ENCODE measurements around the gene CLN3.
"Not testable (repeated sequence)": the region's sequence is repeated elsewhere in the genome, so short reads cannot be mapped to it uniquely, and the experiment has no call there.

Gene CLN3

DNA sequence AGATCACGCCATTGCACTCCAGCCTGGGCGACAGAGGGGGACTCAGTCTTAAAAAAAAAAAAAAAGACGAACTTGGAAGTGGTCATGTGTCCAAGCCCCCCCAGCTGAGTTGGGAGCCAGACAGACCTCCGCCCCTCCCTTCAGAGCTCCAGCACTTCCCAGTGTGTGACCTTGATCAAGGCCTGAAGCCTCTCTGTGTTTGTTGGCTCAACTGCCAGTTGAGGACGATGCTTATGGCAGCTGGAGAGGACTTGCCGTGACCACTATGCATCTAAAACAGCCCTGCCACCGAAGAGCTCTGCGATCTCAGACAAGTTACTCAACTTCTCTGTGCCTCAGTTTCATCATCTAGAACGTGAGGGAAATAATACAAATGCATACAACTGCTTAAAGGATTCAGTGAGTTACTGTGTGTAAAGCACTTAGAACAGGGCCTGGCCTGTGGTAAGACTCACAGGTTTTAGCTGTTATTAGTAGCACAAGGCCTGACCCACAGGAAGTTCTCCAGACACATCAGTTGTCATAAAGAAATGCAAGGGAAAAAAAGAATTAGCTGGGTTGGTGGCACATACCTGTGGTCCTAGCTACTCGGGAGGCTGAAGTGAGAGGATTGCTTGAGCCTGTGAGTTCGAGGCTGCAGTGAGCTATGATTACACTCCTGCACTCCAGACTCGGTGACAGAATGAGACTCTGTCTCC, 21.8 kb upstream of the CLN3 start:
- DNase-seq = no peak

- DNase-seq = no peak
These were observed 20.2 kb upstream of the CLN3 start for GRCh38 chr16:28511801-28512789.

DNA sequence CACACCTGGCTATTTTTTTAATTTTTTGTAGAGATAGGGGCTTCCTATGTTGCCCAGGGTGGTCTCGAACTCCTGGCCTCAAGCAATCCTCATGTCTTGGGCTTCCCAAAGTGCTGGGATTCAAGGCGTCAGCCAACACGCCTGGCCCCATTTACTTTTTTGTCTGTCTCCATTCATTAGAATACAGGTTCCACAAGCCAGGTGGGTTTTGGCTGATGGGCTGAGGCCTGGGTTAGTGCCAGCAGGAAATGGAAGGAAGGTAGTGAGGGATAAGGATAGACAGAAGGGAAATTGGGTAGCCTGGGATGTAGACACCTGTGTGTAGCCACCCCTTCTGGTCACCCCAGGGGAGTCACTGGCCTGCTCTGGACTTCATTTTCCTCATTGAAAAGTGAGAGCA, 19.2 kb upstream of the CLN3 start:
- no peak for DNase-seq

DNA sequence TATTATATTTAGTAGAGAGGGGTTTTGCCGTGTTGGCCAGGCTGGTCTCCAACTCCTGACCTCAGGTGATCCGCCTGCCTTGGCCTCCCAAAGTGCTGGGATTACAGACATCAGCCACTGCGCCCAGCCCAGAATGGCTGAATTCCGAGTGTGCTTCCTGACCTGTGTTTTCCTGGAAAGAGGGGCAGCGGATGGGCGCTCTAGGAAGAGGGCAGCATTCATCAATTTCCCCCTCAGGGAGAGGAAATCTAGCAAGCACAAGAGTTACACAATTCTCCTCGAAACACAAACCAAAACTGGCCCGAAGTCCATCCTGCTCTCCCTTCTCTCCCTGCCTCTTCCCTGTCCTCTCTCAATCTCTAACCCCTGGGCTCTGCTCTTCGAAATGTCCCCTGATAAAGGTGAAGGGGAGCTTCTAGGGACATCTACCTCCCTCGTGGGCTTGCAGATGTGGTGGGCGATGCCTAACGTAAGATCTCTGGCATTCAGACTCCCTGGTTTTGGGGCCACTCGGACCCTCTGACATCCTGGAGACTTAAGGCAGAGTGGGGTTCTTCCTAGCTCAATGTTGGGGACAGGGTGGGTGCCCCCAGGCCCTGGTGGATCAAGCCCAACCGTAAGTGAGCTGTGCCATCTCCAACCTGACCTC, 13.7 kb upstream of the CLN3 start:
- DNase-seq = no peak

GRCh38 chr16:28504707-28505404, 13.0 kb upstream of the CLN3 start:
- DNase-seq = no peak

- no peak for DNase-seq
These were observed 11.8 kb upstream of the CLN3 start for GRCh38 chr16:28503470-28504259.

GRCh38 chr16:28502290-28502689, 10.4 kb upstream of the CLN3 start:
- no peak for DNase-seq

DNA sequence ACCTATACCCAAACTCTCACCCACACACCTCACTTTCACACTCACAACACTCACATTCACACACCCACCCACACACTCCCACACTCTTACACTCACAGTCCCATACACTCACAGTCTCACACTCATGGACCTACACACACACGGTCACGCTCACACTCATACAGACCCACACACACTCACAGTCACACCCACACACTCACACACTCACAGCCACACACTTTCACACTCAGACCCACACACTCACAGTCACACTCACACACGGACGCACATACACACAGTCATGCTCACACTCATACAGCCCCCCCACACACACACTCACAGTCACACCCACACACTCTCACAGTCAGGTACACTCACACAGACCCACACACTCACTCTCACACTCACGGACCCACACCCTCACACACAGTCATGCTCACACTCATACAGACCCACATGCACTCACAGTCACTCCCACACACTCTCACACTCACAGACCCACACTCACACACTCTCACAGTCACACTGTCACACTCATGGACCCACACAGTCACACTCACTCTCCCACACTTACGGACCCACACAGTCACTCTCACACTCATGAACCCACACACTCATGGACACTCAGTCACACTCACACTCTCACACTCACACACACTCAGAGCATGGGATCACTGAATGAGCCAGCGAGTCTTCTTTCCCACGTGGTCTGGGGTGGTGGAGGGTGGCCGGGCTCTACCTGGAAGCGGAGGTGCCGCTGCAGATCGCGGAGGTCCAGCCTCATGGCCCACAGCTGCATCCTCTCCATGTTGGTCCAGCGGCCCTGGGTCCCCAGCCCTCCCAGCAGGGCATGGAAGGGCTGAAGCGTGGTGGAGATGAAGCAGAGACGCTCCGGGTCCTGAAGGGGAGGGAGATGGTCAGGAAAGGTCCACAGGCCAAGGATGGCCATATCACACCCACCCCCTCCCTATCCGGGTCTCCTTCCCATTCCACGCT, 9.7 kb upstream of the CLN3 start:
- no peak for DNase-seq

- not testable (repeated sequence) for DNase-seq
These were observed 8.8 kb upstream of the CLN3 start for GRCh38 chr16:28500476-28501180.

GRCh38 chr16:28499854-28500253, 8.0 kb upstream of the CLN3 start:
- DNase-seq = no peak

- DNase-seq = no peak
These were observed 7.0 kb upstream of the CLN3 start for GRCh38 chr16:28498666-28499381.

DNA sequence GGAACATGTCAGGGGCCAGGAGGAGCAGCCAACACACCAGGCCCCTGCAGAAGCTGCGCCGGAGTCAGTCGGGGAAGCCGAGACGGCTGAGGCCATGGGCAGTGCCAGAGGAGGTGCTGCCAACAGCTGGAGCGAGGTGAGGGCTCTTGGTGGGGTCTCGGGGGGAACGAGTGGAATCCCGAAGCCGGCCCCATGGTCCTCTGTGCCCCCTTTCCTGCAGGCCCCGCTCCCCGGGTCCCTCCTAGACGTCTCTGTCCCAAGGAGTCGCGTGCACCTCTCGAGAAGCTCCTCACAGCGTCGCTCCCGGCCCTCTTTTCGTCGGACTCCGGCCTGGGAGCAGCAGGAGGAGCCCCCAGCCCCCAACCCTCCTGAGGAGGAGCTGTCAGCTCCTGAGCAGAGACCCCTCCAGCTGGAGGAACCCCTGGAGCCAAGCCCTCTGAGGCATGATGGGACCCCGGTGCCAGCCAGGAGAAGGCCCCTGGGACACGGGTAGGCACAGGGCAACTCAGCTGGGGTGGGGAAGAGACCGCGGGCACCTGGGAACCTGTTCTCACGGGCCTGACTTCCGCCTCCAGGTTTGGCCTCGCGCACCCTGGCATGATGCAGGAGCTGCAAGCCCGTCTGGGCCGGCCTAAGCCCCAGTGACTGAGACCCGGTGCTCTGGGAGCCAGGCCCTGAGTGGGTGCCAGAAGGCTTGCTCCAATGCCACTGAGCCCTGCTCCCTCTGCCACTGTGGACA, 6.2 kb upstream of the CLN3 start:
- no peak for DNase-seq

DNA sequence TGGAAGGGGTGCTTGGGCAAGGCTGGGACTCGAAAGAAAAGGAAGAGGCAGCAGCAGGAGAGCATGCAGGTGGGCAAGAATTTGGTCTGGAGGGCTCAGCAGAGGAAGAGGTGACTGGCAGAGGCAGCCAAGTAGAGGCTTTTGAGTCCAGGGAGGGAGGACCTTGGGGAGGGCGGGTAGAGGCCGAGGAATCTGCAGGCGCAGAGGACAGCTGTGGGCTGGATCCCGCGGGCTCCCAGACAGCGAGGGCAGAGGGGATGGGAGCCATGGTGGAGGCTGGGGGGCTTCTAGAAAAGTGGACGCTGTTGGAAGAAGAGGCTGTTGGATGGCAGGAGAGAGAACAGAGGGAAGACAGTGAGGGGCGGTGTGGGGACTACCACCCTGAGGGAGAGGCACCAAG, 5.5 kb upstream of the CLN3 start:
- DNase-seq = no peak

DNA sequence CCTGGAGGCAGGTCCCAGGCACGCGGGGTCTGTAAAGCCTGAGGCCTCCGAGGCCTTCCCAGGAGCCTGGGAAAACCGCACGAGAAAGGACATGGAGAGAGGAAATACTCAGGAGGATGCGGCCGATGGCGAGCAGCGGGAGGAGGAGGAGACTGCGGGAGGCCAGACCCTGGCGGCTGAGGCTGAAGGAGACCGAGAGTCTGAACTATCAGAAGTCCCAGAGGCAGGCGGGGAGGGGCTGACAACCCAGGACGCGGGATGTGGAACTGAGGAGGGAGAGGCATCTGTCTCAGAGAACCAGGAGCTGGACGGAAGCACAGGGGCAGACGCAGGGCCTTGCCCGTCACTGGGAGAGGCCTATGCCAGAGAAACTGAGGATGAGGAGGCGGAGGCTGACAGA, 5.0 kb upstream of the CLN3 start:
- no peak for DNase-seq

DNA sequence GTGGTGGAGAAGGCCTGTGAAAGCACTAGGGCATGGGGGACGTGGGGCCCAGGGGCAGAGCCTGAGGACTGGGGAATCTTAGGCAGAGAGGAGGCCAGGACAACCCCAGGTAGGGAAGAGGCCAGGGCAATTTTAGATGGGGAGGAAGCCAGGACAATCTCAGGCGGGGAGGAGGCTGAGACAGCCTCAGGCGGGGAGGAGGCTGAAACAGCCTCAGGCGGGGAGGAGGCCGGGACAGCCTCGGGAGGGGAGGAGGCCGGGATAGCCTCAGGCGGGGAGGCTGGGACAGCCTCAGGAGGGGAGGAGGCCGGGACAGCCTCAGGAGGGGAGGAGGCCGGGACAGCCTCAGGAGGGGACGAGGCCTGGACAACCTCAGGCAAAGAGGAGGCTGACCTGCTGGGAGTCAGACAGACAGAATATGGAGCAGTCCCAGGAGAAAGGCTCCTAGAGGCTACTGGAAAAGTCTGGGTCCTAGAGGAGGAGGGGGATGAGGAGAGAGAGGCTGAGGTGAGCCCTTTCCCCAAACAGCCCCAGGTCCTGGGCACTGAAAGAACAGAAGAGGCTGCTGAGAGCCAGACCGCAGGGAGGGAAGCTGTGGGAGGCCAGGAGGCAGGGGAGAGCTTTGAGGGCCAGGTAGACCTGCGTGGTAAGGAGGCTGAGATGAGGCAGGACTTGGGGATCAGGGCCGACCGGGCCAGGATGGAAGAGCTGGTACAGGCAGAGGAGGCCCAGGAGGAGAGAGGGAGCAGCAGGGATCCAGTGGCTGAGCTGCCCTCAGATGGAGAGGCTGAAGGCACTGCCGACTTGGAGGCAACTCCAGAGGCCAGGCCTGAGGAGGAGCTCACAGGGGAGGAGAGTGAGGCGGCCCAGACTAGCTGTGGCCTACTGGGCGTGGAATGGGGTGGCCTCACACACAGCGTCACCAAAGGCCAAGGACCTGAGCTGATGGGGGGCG, 4.2 kb upstream of the CLN3 start:
- no peak for DNase-seq

- DNase-seq = no peak
These were observed 3.4 kb upstream of the CLN3 start for GRCh38 chr16:28495098-28495793.
